ENCODE data around the gene PTPRC.

Gene PTPRC

GRCh38 chr1:198677871-198678270 lies 39.0 kb downstream of the PTPRC start:
- H3K9ac ChIP-seq (ENCODE audit: low read depth, low read length): no peak overlapping the region
- peaks cover 10% of the 10 kb centered on the region for H3K4me1 ChIP-seq (ENCODE audit: control insufficient read depth, insufficient read depth, low read length)
- no peak overlapping the region for H3K27ac ChIP-seq (ENCODE audit: low read depth, low read length)
- no peaks in the 10 kb centered on the region for H3K9me3 ChIP-seq (ENCODE audit: control insufficient read depth, insufficient read depth, low read length)
- no peak overlapping the region for H3K4me3 ChIP-seq (ENCODE audit: low read depth, low read length)
- H3K36me3 ChIP-seq (ENCODE audit: control insufficient read depth, insufficient read depth, low read length): no peaks in the 10 kb centered on the region
- H3K27me3 ChIP-seq (ENCODE audit: control insufficient read depth, insufficient read depth, low read length): no peaks in the 10 kb centered on the region

GRCh38 chr1:198678301-198678836 lies 39.5 kb downstream of the PTPRC start:
- H3K4me1 ChIP-seq (ENCODE audit: control insufficient read depth, insufficient read depth, low read length): peaks cover 10% of the 10 kb centered on the region
- H3K9ac ChIP-seq (ENCODE audit: low read depth, low read length): no peak overlapping the region
- H3K27me3 ChIP-seq (ENCODE audit: control insufficient read depth, insufficient read depth, low read length): no peaks in the 10 kb centered on the region
- no peak overlapping the region for H3K4me3 ChIP-seq (ENCODE audit: low read depth, low read length)
- H3K9me3 ChIP-seq (ENCODE audit: control insufficient read depth, insufficient read depth, low read length): no peaks in the 10 kb centered on the region
- no peak overlapping the region for H3K27ac ChIP-seq (ENCODE audit: low read depth, low read length)
- no peaks in the 10 kb centered on the region for H3K36me3 ChIP-seq (ENCODE audit: control insufficient read depth, insufficient read depth, low read length)

- Histone ChIP-seq H3K9me3 (ENCODE audit: control insufficient read depth, insufficient read depth, low read length) (no peaks in the 10 kb centered on the region), H3K9ac (ENCODE audit: low read depth, low read length) (no peak overlapping the region), H3K4me3 (ENCODE audit: low read depth, low read length) (no peak overlapping the region), H3K27me3 (ENCODE audit: control insufficient read depth, insufficient read depth, low read length) (no peaks in the 10 kb centered on the region), H3K36me3 (ENCODE audit: control insufficient read depth, insufficient read depth, low read length) (no peaks in the 10 kb centered on the region), H3K27ac (ENCODE audit: low read depth, low read length) (no peak overlapping the region), H3K4me1 (ENCODE audit: control insufficient read depth, insufficient read depth, low read length) (peaks cover 10% of the 10 kb centered on the region)
These were observed 40.1 kb downstream of the PTPRC start for GRCh38 chr1:198678901-198679329.

- no peaks in the 10 kb centered on the region for H3K9me3 ChIP-seq (ENCODE audit: control insufficient read depth, insufficient read depth, low read length)
- H3K4me1 ChIP-seq (ENCODE audit: control insufficient read depth, insufficient read depth, low read length): peaks cover 10% of the 10 kb centered on the region
- no peak overlapping the region for H3K9ac ChIP-seq (ENCODE audit: low read depth, low read length)
- H3K4me3 ChIP-seq (ENCODE audit: low read depth, low read length): no peak overlapping the region
- H3K27me3 ChIP-seq (ENCODE audit: control insufficient read depth, insufficient read depth, low read length): no peaks in the 10 kb centered on the region
- H3K36me3 ChIP-seq (ENCODE audit: control insufficient read depth, insufficient read depth, low read length): no peaks in the 10 kb centered on the region
- H3K27ac ChIP-seq (ENCODE audit: low read depth, low read length): no peak overlapping the region
These were observed 40.8 kb downstream of the PTPRC start for GRCh38 chr1:198679535-198680173.

GRCh38 chr1:198680174-198680875 lies 41.5 kb downstream of the PTPRC start:
- H3K4me1 ChIP-seq (ENCODE audit: control insufficient read depth, insufficient read depth, low read length): peaks cover 10% of the 10 kb centered on the region
- no peaks in the 10 kb centered on the region for H3K9me3 ChIP-seq (ENCODE audit: control insufficient read depth, insufficient read depth, low read length)
- no peaks in the 10 kb centered on the region for H3K27me3 ChIP-seq (ENCODE audit: control insufficient read depth, insufficient read depth, low read length)
- no peak overlapping the region for H3K9ac ChIP-seq (ENCODE audit: low read depth, low read length)
- H3K36me3 ChIP-seq (ENCODE audit: control insufficient read depth, insufficient read depth, low read length): no peaks in the 10 kb centered on the region
- no peak overlapping the region for H3K4me3 ChIP-seq (ENCODE audit: low read depth, low read length)
- H3K27ac ChIP-seq (ENCODE audit: low read depth, low read length): no peak overlapping the region

GRCh38 chr1:198681252-198681651 lies 42.4 kb downstream of the PTPRC start:
- no peak overlapping the region for H3K27ac ChIP-seq (ENCODE audit: low read depth, low read length)

GRCh38 chr1:198681831-198682759 lies 43.3 kb downstream of the PTPRC start:
- Histone ChIP-seq H3K4me1 (ENCODE audit: control insufficient read depth, insufficient read depth, low read length) (peaks cover 10% of the 10 kb centered on the region), H3K9ac (ENCODE audit: low read depth, low read length) (no peak overlapping the region), H3K9me3 (ENCODE audit: control insufficient read depth, insufficient read depth, low read length) (no peaks in the 10 kb centered on the region), H3K27ac (ENCODE audit: low read depth, low read length) (no peak overlapping the region), H3K36me3 (ENCODE audit: control insufficient read depth, insufficient read depth, low read length) (no peaks in the 10 kb centered on the region), H3K27me3 (ENCODE audit: control insufficient read depth, insufficient read depth, low read length) (no peaks in the 10 kb centered on the region), H3K4me3 (ENCODE audit: low read depth, low read length) (no peak overlapping the region)

More at GRCh38 chr1:198681252-198681651, 42.4 kb downstream of the PTPRC start:
- H3K4me3 ChIP-seq (ENCODE audit: low read depth, low read length): no peak overlapping the region
- no peaks in the 10 kb centered on the region for H3K9me3 ChIP-seq (ENCODE audit: control insufficient read depth, insufficient read depth, low read length)
- no peaks in the 10 kb centered on the region for H3K27me3 ChIP-seq (ENCODE audit: control insufficient read depth, insufficient read depth, low read length)
- H3K36me3 ChIP-seq (ENCODE audit: control insufficient read depth, insufficient read depth, low read length): no peaks in the 10 kb centered on the region
- H3K4me1 ChIP-seq (ENCODE audit: control insufficient read depth, insufficient read depth, low read length): peaks cover 10% of the 10 kb centered on the region
- H3K9ac ChIP-seq (ENCODE audit: low read depth, low read length): no peak overlapping the region

- H3K27ac ChIP-seq (ENCODE audit: low read depth, low read length): no peak overlapping the region
- no peaks in the 10 kb centered on the region for H3K9me3 ChIP-seq (ENCODE audit: control insufficient read depth, insufficient read depth, low read length)
- no peak overlapping the region for H3K9ac ChIP-seq (ENCODE audit: low read depth, low read length)
- peaks cover 10% of the 10 kb centered on the region for H3K4me1 ChIP-seq (ENCODE audit: control insufficient read depth, insufficient read depth, low read length)
- H3K36me3 ChIP-seq (ENCODE audit: control insufficient read depth, insufficient read depth, low read length): no peaks in the 10 kb centered on the region
- H3K27me3 ChIP-seq (ENCODE audit: control insufficient read depth, insufficient read depth, low read length): no peaks in the 10 kb centered on the region
- no peak overlapping the region for H3K4me3 ChIP-seq (ENCODE audit: low read depth, low read length)
These were observed 44.0 kb downstream of the PTPRC start for GRCh38 chr1:198682850-198683249.

GRCh38 chr1:198683449-198683848 lies 44.6 kb downstream of the PTPRC start:
- H3K9ac ChIP-seq (ENCODE audit: low read depth, low read length): no peak overlapping the region
- no peaks in the 10 kb centered on the region for H3K27me3 ChIP-seq (ENCODE audit: control insufficient read depth, insufficient read depth, low read length)
- no peak overlapping the region for H3K4me3 ChIP-seq (ENCODE audit: low read depth, low read length)
- no peaks in the 10 kb centered on the region for H3K36me3 ChIP-seq (ENCODE audit: control insufficient read depth, insufficient read depth, low read length)
- no peaks in the 10 kb centered on the region for H3K9me3 ChIP-seq (ENCODE audit: control insufficient read depth, insufficient read depth, low read length)
- no peak overlapping the region for H3K27ac ChIP-seq (ENCODE audit: low read depth, low read length)
- peaks cover 10% of the 10 kb centered on the region for H3K4me1 ChIP-seq (ENCODE audit: control insufficient read depth, insufficient read depth, low read length)

- Histone ChIP-seq H3K9me3 (ENCODE audit: control insufficient read depth, insufficient read depth, low read length) (no peaks in the 10 kb centered on the region), H3K36me3 (ENCODE audit: control insufficient read depth, insufficient read depth, low read length) (no peaks in the 10 kb centered on the region), H3K27ac (ENCODE audit: low read depth, low read length) (no peak overlapping the region), H3K4me1 (ENCODE audit: control insufficient read depth, insufficient read depth, low read length) (peaks cover 26% of the 10 kb centered on the region), H3K27me3 (ENCODE audit: control insufficient read depth, insufficient read depth, low read length) (no peaks in the 10 kb centered on the region), H3K4me3 (ENCODE audit: low read depth, low read length) (no peak overlapping the region), H3K9ac (ENCODE audit: low read depth, low read length) (no peak overlapping the region)
These were observed 47.4 kb downstream of the PTPRC start for GRCh38 chr1:198686069-198686728.
